ENCODE results near the gene ALKAL2. TPM values are rescaled to one million over a fixed set of nuclear protein-coding genes. Genes with fewer than 3 reads are reported as not detected.

The ALKAL2 gene
- total and polyA plus RNA-seq, 10 of the 15 experiments (the other 5 are each of a cell fraction or from before 2014, with no cell fraction given) = 0.11 to 0.29 (median 0.11) TPM; not detected in 7

DNA sequence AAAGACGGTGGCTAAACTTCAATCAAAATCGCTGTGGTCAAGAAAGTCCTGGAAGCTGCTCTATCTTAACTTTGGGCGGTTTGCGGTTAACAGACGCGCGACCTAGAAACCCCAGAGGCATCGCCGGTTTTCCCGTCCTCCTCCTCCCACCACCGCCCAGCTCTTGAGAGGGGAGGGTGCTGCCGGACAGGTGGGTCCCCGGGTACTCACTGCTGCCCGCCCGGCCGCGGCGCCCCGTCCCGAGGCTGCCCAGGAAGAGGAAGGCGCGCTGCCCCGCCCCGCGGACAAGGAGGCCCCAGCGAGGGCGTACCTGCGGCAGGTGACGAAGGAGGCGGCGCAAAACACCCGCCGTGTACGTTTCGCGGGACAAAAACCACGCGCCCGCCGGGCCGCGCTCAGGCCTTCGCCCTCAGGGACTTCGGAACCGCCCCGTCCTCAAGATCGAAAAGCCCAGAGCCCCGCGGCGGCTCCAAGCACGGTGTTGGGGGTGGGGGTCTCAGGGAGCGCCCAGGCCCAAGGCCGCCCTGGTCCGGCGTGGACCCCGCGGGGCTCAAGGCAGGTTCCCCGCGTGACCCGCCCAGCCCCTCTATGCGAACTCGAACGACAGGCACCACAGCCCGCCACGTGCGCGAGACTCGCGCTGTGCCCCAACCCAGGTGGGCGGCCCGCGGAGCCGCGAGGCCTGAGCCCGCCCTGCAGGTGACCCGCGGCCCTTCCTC is 24.0 kb downstream of the ALKAL2 start, which contains the start of gene SH3YL1 (continued):
- TF ChIP-seq, protein P1, sequence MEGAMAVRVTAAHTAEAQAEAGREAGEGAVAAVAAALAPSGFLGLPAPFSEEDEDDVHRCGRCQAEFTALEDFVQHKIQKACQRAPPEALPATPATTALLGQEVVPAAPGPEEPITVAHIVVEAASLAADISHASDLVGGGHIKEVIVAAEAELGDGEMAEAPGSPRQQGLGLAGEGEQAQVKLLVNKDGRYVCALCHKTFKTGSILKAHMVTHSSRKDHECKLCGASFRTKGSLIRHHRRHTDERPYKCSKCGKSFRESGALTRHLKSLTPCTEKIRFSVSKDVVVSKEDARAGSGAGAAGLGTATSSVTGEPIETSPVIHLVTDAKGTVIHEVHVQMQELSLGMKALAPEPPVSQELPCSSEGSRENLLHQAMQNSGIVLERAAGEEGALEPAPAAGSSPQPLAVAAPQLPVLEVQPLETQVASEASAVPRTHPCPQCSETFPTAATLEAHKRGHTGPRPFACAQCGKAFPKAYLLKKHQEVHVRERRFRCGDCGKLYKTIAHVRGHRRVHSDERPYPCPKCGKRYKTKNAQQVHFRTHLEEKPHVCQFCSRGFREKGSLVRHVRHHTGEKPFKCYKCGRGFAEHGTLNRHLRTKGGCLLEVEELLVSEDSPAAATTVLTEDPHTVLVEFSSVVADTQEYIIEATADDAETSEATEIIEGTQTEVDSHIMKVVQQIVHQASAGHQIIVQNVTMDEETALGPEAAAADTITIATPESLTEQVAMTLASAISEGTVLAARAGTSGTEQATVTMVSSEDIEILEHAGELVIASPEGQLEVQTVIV (IDR thresholded peaks at IDR 0.05; ENCODE audit: borderline replicate concordance, partially characterized antibody) = no peak
- TF ChIP-seq, protein P2, sequence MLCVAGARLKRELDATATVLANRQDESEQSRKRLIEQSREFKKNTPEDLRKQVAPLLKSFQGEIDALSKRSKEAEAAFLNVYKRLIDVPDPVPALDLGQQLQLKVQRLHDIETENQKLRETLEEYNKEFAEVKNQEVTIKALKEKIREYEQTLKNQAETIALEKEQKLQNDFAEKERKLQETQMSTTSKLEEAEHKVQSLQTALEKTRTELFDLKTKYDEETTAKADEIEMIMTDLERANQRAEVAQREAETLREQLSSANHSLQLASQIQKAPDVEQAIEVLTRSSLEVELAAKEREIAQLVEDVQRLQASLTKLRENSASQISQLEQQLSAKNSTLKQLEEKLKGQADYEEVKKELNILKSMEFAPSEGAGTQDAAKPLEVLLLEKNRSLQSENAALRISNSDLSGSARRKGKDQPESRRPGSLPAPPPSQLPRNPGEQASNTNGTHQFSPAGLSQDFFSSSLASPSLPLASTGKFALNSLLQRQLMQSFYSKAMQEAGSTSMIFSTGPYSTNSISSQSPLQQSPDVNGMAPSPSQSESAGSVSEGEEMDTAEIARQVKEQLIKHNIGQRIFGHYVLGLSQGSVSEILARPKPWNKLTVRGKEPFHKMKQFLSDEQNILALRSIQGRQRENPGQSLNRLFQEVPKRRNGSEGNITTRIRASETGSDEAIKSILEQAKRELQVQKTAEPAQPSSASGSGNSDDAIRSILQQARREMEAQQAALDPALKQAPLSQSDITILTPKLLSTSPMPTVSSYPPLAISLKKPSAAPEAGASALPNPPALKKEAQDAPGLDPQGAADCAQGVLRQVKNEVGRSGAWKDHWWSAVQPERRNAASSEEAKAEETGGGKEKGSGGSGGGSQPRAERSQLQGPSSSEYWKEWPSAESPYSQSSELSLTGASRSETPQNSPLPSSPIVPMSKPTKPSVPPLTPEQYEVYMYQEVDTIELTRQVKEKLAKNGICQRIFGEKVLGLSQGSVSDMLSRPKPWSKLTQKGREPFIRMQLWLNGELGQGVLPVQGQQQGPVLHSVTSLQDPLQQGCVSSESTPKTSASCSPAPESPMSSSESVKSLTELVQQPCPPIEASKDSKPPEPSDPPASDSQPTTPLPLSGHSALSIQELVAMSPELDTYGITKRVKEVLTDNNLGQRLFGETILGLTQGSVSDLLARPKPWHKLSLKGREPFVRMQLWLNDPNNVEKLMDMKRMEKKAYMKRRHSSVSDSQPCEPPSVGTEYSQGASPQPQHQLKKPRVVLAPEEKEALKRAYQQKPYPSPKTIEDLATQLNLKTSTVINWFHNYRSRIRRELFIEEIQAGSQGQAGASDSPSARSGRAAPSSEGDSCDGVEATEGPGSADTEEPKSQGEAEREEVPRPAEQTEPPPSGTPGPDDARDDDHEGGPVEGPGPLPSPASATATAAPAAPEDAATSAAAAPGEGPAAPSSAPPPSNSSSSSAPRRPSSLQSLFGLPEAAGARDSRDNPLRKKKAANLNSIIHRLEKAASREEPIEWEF (IDR thresholded peaks at IDR 0.05; ENCODE audit: insufficient replicate concordance, low read depth, low read length) = no peak
- TF ChIP-seq, protein P3, sequence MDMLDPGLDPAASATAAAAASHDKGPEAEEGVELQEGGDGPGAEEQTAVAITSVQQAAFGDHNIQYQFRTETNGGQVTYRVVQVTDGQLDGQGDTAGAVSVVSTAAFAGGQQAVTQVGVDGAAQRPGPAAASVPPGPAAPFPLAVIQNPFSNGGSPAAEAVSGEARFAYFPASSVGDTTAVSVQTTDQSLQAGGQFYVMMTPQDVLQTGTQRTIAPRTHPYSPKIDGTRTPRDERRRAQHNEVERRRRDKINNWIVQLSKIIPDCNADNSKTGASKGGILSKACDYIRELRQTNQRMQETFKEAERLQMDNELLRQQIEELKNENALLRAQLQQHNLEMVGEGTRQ (IDR thresholded peaks at IDR 0.05; ENCODE audit: borderline replicate concordance, low read depth, low read length) = no peak
- TF ChIP-seq RAD21 (IDR thresholded peaks at IDR 0.05; ENCODE audit: insufficient read depth, low read depth, low read length) = no peak
- TF ChIP-seq ESRRA (IDR thresholded peaks at IDR 0.05; ENCODE audit: low read length) = no peak
- TF ChIP-seq, protein P4, sequence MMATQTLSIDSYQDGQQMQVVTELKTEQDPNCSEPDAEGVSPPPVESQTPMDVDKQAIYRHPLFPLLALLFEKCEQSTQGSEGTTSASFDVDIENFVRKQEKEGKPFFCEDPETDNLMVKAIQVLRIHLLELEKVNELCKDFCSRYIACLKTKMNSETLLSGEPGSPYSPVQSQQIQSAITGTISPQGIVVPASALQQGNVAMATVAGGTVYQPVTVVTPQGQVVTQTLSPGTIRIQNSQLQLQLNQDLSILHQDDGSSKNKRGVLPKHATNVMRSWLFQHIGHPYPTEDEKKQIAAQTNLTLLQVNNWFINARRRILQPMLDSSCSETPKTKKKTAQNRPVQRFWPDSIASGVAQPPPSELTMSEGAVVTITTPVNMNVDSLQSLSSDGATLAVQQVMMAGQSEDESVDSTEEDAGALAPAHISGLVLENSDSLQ (IDR thresholded peaks at IDR 0.05) = no peak
- TF ChIP-seq RUNX3 (IDR thresholded peaks at IDR 0.05; ENCODE audit: low read length) = peak; percentile 64
- no peak for TF ChIP-seq SUZ12 (IDR thresholded peaks at IDR 0.05; ENCODE audit: unreplicated experiment)
- peak; percentile 35; the same call in 1 of the 2 replicates for TF ChIP-seq LARP7 (IDR thresholded peaks at IDR 0.05)
- TF ChIP-seq, protein P5, sequence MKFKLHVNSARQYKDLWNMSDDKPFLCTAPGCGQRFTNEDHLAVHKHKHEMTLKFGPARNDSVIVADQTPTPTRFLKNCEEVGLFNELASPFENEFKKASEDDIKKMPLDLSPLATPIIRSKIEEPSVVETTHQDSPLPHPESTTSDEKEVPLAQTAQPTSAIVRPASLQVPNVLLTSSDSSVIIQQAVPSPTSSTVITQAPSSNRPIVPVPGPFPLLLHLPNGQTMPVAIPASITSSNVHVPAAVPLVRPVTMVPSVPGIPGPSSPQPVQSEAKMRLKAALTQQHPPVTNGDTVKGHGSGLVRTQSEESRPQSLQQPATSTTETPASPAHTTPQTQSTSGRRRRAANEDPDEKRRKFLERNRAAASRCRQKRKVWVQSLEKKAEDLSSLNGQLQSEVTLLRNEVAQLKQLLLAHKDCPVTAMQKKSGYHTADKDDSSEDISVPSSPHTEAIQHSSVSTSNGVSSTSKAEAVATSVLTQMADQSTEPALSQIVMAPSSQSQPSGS (IDR thresholded peaks at IDR 0.05; ENCODE audit: low read length) = no peak
- no peak for TF ChIP-seq NFXL1 (IDR thresholded peaks at IDR 0.05; ENCODE audit: borderline replicate concordance)
- TF ChIP-seq CBX5 (IDR thresholded peaks at IDR 0.05; ENCODE audit: low read depth) = no peak
- TF ChIP-seq MYC (IDR thresholded peaks at IDR 0.05; ENCODE audit: insufficient read depth, insufficient read length, insufficient replicate concordance, low read length, severe bottlenecking) = peak; percentile 60

All from GM12878 (cell line).